Body of pancreas (tissue), 4 donors: ENCODE measurements around the gene CFAP410.

Source experiments
- CTCF ChIP-seq, 7 experiments: fragments of 450-650 bp in 4 of 7; fragments of 200-600 bp in 3 of 7; sonication (generic) in 3 of 7; IDR thresholded peaks; one replicate each; pipeline ENCODE4 v1.5.1; 2016 to 2019; ENCODE audit warnings: antibody characterized with exemption in 7 of 7
- POLR2A ChIP-seq, 3 donors: fragments of 450-650 bp; IDR thresholded peaks; one replicate each; pipeline ENCODE4 v1.6.1; 2016; ENCODE audit warnings: antibody characterized with exemption in 3 of 3, mild to moderate bottlenecking in 2 of 3

GRCh38 chr21:44331650-44332307, 7.4 kb downstream of the CFAP410 start:
- TF ChIP-seq CTCF (IDR thresholded peaks at IDR 0.05) (no peak), POLR2A (IDR thresholded peaks at IDR 0.05) (no peak)
